Natural killer cell (primary cell): ENCODE measurements around the gene ZC3H18. TPM values are rescaled to one million over a fixed set of nuclear protein-coding genes. Genes with fewer than 3 reads are reported as not detected.

Experiments
- ATAC-seq, 3 donors: fragments of 150-1000 bp in 2 of 3; fragments of 200-7000 bp in 1 of 3; cut with Tn5 transposase; 1 replicate in 1 of 3; 2 replicates in 2 of 3; pipeline ENCODE4 v1.10.0; 2021; ENCODE audit warnings: mild to moderate bottlenecking in 2 of 3, moderate library complexity in 2 of 3
- DNase-seq, 2 donors: peaks; one replicate each; pipeline versions ENCODE4 v3.0.0 to v3.0.0-alpha.2; 2013 to 2021; ENCODE audit warnings: mixed read lengths in 1 of 2
- H3K27ac ChIP-seq: one replicate; pipeline ENCODE4 v1.5.1; 2013; ENCODE audit warnings: mild to moderate bottlenecking, low read length
- H3K27me3 ChIP-seq: one replicate; pipeline ENCODE4 v1.6.1; 2013; ENCODE audit warnings: low read length; ENCODE audit not compliant: control insufficient read depth, insufficient read depth
- H3K36me3 ChIP-seq: one replicate; pipeline ENCODE4 v1.6.1; 2013; ENCODE audit warnings: low read length; ENCODE audit not compliant: control insufficient read depth, insufficient read depth
- H3K4me1 ChIP-seq: one replicate; pipeline ENCODE4 v1.6.1; 2013; ENCODE audit warnings: low read length; ENCODE audit not compliant: control insufficient read depth, insufficient read depth
- H3K4me3 ChIP-seq: one replicate; pipeline ENCODE4 v1.5.1; 2013; ENCODE audit warnings: low read length
- H3K9me3 ChIP-seq: one replicate; pipeline ENCODE4 v1.6.1; 2013; ENCODE audit warnings: low read length; ENCODE audit not compliant: control insufficient read depth, insufficient read depth
- H3K27ac Mint-ChIP-seq, 2 donors: one replicate each; pipeline ENCODE4 v1.8.0; 2022; ENCODE audit warnings: mild to moderate bottlenecking in 2 of 2, mixed read lengths in 2 of 2, moderate library complexity in 1 of 2
- H3K27me3 Mint-ChIP-seq, 2 donors: one replicate each; pipeline ENCODE4 v1.8.0; 2022; ENCODE audit warnings: low read depth in 2 of 2, mixed read lengths in 2 of 2
- H3K36me3 Mint-ChIP-seq: one replicate; pipeline ENCODE4 v1.8.0; 2022; ENCODE audit warnings: mixed read lengths
- H3K4me1 Mint-ChIP-seq, 2 donors: one replicate each; pipeline ENCODE4 v1.8.0; 2022; ENCODE audit warnings: mixed read lengths in 2 of 2
- H3K4me3 Mint-ChIP-seq: one replicate; pipeline ENCODE4 v1.8.0; 2022; ENCODE audit warnings: mild to moderate bottlenecking, moderate library complexity, mixed read lengths
- H3K9me3 Mint-ChIP-seq, 2 donors: one replicate each; pipeline ENCODE4 v1.8.0; 2022; ENCODE audit warnings: mixed read lengths in 2 of 2
- CTCF ChIP-seq: fragments of 200-600 bp; IDR thresholded peaks from one replicate; pipeline ENCODE4 v1.8.0; 2022; ENCODE audit warnings: antibody characterized with exemption
- WGBS: methylation state at CpG from one replicate; pipeline ENCODE4 v1.1.7; 2013; ENCODE audit warnings: missing lambda C conversion rate; ENCODE audit not compliant: insufficient coverage; 5-methylcytosine and 5-hydroxymethylcytosine counted together
- intact Hi-C: fragments of 100-400 bp; cut with micrococcal nuclease; formaldehyde crosslinking; loops from one replicate; pipeline ENCODE4 v1.14.2; 2022
- total RNA-seq, 4 donors: library from RNA; stranded (reverse); fragments of 120-200 nt in 1 of 4; gene quantifications; one replicate each; pipeline versions ENCODE4 v1.2.3 to v1.2.4, GENCODE V29; 2013 to 2022

ZC3H18 gene
- total RNA-seq, 3 donors from 2014 or later (not counting 1 experiment from before 2014, with no cell fraction given), result 125 to 130 (median 126) TPM

GRCh38 chr16:88535857-88536222 is 34.4 kb upstream of the ZC3H18 start:
- no peaks in the 10 kb centered on the region for H3K9me3 Mint-ChIP-seq
- WGBS, result 89% methylated on average over 9 of the region's 9 CpGs
- DNase-seq (no peak), ATAC-seq (no peak)
- H3K27ac ChIP-seq, result no peak overlapping the region
- H3K36me3 Mint-ChIP-seq, result no peaks in the 10 kb centered on the region
- peaks cover 0 to 52% of the 10 kb centered on the region in 2 donors for H3K4me1 Mint-ChIP-seq
- H3K27ac Mint-ChIP-seq, result peak overlapping the region; percentile 52 to 77
- H3K4me3 Mint-ChIP-seq, result peak overlapping the region; percentile 67
- peaks cover 69% of the 10 kb centered on the region for H3K4me1 ChIP-seq
- intact Hi-C loops, result no loop called here
- H3K36me3 ChIP-seq, result peaks cover 18% of the 10 kb centered on the region
- H3K4me3 ChIP-seq, result no peak overlapping the region
- TF ChIP-seq CTCF, result no peak
- no peaks in the 10 kb centered on the region for H3K27me3 Mint-ChIP-seq
- no peaks in the 10 kb centered on the region for H3K9me3 ChIP-seq
- H3K27me3 ChIP-seq, result no peaks in the 10 kb centered on the region

- 97% methylated on average over 11 of the region's 11 CpGs for WGBS
- intact Hi-C loops, result no loop called here
- H3K4me3 ChIP-seq, result no peak overlapping the region
These were observed 33.7 kb upstream of the ZC3H18 start for GRCh38 chr16:88536510-88536909.

GRCh38 chr16:88536971-88537751 is 33.0 kb upstream of the ZC3H18 start:
- no peak for TF ChIP-seq CTCF
- H3K36me3 Mint-ChIP-seq, result no peaks in the 10 kb centered on the region
- peaks cover 1% of the 10 kb centered on the region for H3K9me3 ChIP-seq
- 92% methylated on average over 31 of the region's 31 CpGs for WGBS
- H3K27ac Mint-ChIP-seq, result peak overlapping the region in 1 of 2 donors; percentile 78
- H3K27ac ChIP-seq, result no peak overlapping the region
- no peak overlapping the region for H3K4me3 Mint-ChIP-seq
- H3K27me3 ChIP-seq, result no peaks in the 10 kb centered on the region
- no peak for ATAC-seq
- peak in 1 of 2 donors; percentile 21 for DNase-seq
- H3K36me3 ChIP-seq, result peaks cover 13% of the 10 kb centered on the region
- peaks cover 0 to 55% of the 10 kb centered on the region in 2 donors for H3K4me1 Mint-ChIP-seq
- H3K4me3 ChIP-seq, result no peak overlapping the region
- H3K27me3 Mint-ChIP-seq, result no peaks in the 10 kb centered on the region
- H3K4me1 ChIP-seq, result peaks cover 71% of the 10 kb centered on the region
- no peaks in the 10 kb centered on the region for H3K9me3 Mint-ChIP-seq
- intact Hi-C loops, result no loop called here

More at GRCh38 chr16:88536510-88536909, 33.7 kb upstream of the ZC3H18 start:
- Mint-ChIP-seq H3K4me3 (no peak overlapping the region), H3K4me1 (peaks cover 0 to 57% of the 10 kb centered on the region in 2 donors), H3K27me3 (no peaks in the 10 kb centered on the region), H3K36me3 (no peaks in the 10 kb centered on the region), H3K27ac (no peak overlapping the region), H3K9me3 (no peaks in the 10 kb centered on the region)
- peaks cover 15% of the 10 kb centered on the region for H3K36me3 ChIP-seq
- peak in 1 of 2 donors; percentile 17 for DNase-seq
- peaks cover 71% of the 10 kb centered on the region for H3K4me1 ChIP-seq
- ATAC-seq, result no peak
- H3K27ac ChIP-seq, result no peak overlapping the region
- no peak for TF ChIP-seq CTCF
- no peaks in the 10 kb centered on the region for H3K9me3 ChIP-seq
- H3K27me3 ChIP-seq, result no peaks in the 10 kb centered on the region
